CD14-positive monocyte (primary cell): ENCODE data around the gene ATG101. TPM values are rescaled to one million over a fixed set of nuclear protein-coding genes. Genes with fewer than 3 reads are reported as not detected.

ENCODE experiments used
- DNase-seq, 3 donors: peaks; one replicate each; pipeline ENCODE4 v3.0.0-alpha.2; 2011 to 2022
- H2AFZ ChIP-seq: 2 replicates; pipeline ENCODE4 v1.6.0; 2012; ENCODE audit warnings: mild to moderate bottlenecking, low read depth, low read length, inconsistent platforms; ENCODE audit not compliant: insufficient read depth, poor library complexity, severe bottlenecking
- H3K27ac ChIP-seq, 2 donors: 1 replicate in 1 of 2; 2 replicates in 1 of 2; pipeline ENCODE4 v1.5.1; 2012 to 2013; ENCODE audit warnings: low read length in 2 of 2, control low read depth in 1 of 2, inconsistent platforms in 1 of 2, low read depth in 1 of 2, mild to moderate bottlenecking in 1 of 2
- H3K27me3 ChIP-seq, 2 donors: one replicate each; pipeline versions ENCODE4 v1.6.0 to v1.6.1; 2011 to 2013; ENCODE audit warnings: low read length in 2 of 2; ENCODE audit not compliant: control insufficient read depth in 2 of 2, insufficient read depth in 2 of 2
- H3K36me3 ChIP-seq, 2 donors: replicated peaks in 1 of 2; 1 replicate in 1 of 2; 2 replicates in 1 of 2; pipeline versions ENCODE4 v1.5.1 to v1.6.1; 2012 to 2013; ENCODE audit warnings: low read length in 2 of 2, control low read depth in 1 of 2, inconsistent platforms in 1 of 2, mild to moderate bottlenecking in 1 of 2; ENCODE audit not compliant: insufficient read depth in 2 of 2, control insufficient read depth in 1 of 2
- H3K4me1 ChIP-seq, 2 donors: 1 replicate in 1 of 2; 2 replicates in 1 of 2; pipeline versions ENCODE4 v1.5.1 to v1.6.1; 2012 to 2013; ENCODE audit warnings: low read length in 2 of 2, control low read depth in 1 of 2, inconsistent platforms in 1 of 2, mild to moderate bottlenecking in 1 of 2, moderate library complexity in 1 of 2; ENCODE audit not compliant: insufficient read depth in 2 of 2, control insufficient read depth in 1 of 2
- H3K4me2 ChIP-seq: replicated peaks from 2 replicates; pipeline ENCODE3; 2012; ENCODE audit warnings: low read length, moderate library complexity, mild to moderate bottlenecking; ENCODE audit not compliant: poor library complexity, severe bottlenecking; ENCODE audit errors: extremely low read depth
- H3K4me3 ChIP-seq, 3 experiments: fragments of 200-600 bp in 1 of 3; sonication (generic) in 1 of 3; replicated peaks in 1 of 3; 1 replicate in 2 of 3; 2 replicates in 1 of 3; pipeline ENCODE4 v1.5.1; 2011 to 2013; ENCODE audit warnings: low read length in 3 of 3, mild to moderate bottlenecking in 3 of 3, control low read depth in 2 of 3, low read depth in 2 of 3, inconsistent platforms in 1 of 3, moderate library complexity in 1 of 3
- H3K79me2 ChIP-seq: 2 replicates; pipeline ENCODE4 v1.6.0; 2012; ENCODE audit warnings: mild to moderate bottlenecking, control low read depth, inconsistent platforms, low read length, moderate library complexity; ENCODE audit not compliant: insufficient read depth
- H3K9ac ChIP-seq: 2 replicates; pipeline ENCODE4 v1.6.0; 2017; ENCODE audit warnings: low read length, mild to moderate bottlenecking; ENCODE audit not compliant: insufficient read depth, poor library complexity, severe bottlenecking
- H3K9me3 ChIP-seq, 2 donors: replicated peaks in 1 of 2; 1 replicate in 1 of 2; 2 replicates in 1 of 2; pipeline versions ENCODE4 v1.5.1 to v1.6.1; 2012 to 2013; ENCODE audit warnings: low read length in 2 of 2, control low read depth in 1 of 2; ENCODE audit not compliant: control insufficient read depth in 1 of 2, insufficient read depth in 1 of 2
- H4K20me1 ChIP-seq: 2 replicates; pipeline ENCODE4 v1.6.0; 2012; ENCODE audit warnings: mild to moderate bottlenecking, low read length, control low read depth, moderate library complexity; ENCODE audit not compliant: insufficient read depth
- H3K27ac Mint-ChIP-seq, 7 donors: one replicate each; pipeline ENCODE4 v1.8.0; 2020; ENCODE audit warnings: mild to moderate bottlenecking in 7 of 7, mixed read lengths in 7 of 7, moderate library complexity in 6 of 7, inconsistent platforms in 2 of 7
- H3K27me3 Mint-ChIP-seq, 3 donors: one replicate each; pipeline ENCODE4 v1.8.0; 2021 to 2022; ENCODE audit warnings: low read depth in 3 of 3, mild to moderate bottlenecking in 3 of 3, mixed read lengths in 3 of 3, moderate library complexity in 3 of 3, inconsistent platforms in 1 of 3
- H3K36me3 Mint-ChIP-seq, 2 donors: one replicate each; pipeline ENCODE4 v1.8.0; 2020; ENCODE audit warnings: mixed read lengths in 2 of 2, inconsistent platforms in 1 of 2, mild to moderate bottlenecking in 1 of 2
- H3K4me1 Mint-ChIP-seq: one replicate; pipeline ENCODE4 v1.8.0; 2020; ENCODE audit warnings: mild to moderate bottlenecking, mixed read lengths
- H3K4me3 Mint-ChIP-seq, 2 donors: one replicate each; pipeline ENCODE4 v1.8.0; 2020; ENCODE audit warnings: mild to moderate bottlenecking in 2 of 2, mixed read lengths in 2 of 2, moderate library complexity in 1 of 2
- H3K9me3 Mint-ChIP-seq, 7 donors: one replicate each; pipeline ENCODE4 v1.8.0; 2020 to 2022; ENCODE audit warnings: mixed read lengths in 7 of 7, mild to moderate bottlenecking in 6 of 7, moderate library complexity in 6 of 7, inconsistent platforms in 2 of 7
- WGBS: methylation state at CpG from one replicate; pipeline ENCODE4 v1.1.5; 2013; ENCODE audit warnings: missing lambda C conversion rate; ENCODE audit not compliant: insufficient coverage; 5-methylcytosine and 5-hydroxymethylcytosine counted together
- intact Hi-C, 2 donors: fragments of 100-400 bp; cut with micrococcal nuclease; formaldehyde crosslinking; loops; one replicate each; pipeline versions ENCODE4 v1.15.0 to v1.15.1; 2023
- polyA plus RNA-seq, 3 donors: library from polyadenylated mRNA; depleted of rRNA in 1 of 3; unstranded in 2 of 3; stranded (reverse) in 1 of 3; fragments of 300-500 nt in 2 of 3; fragments of >200 nt in 1 of 3; fragmentation: Illumina TruSeq in 2 of 3; gene quantifications; 1 replicate in 2 of 3; 2 replicates in 1 of 3; pipeline ENCODE4 v1.2.3, GENCODE V29; 2012 to 2021
- TF ChIP-seq, protein P1 (sequence below): fragments of 200-600 bp; IDR thresholded peaks from one replicate; pipeline ENCODE4 v1.8.0; 2022; ENCODE audit warnings: antibody characterized with exemption, mild to moderate bottlenecking

The ATG101 gene
- polyA plus RNA-seq, 3 donors: 20.5 to 120 (median 26.4) TPM

DNA sequence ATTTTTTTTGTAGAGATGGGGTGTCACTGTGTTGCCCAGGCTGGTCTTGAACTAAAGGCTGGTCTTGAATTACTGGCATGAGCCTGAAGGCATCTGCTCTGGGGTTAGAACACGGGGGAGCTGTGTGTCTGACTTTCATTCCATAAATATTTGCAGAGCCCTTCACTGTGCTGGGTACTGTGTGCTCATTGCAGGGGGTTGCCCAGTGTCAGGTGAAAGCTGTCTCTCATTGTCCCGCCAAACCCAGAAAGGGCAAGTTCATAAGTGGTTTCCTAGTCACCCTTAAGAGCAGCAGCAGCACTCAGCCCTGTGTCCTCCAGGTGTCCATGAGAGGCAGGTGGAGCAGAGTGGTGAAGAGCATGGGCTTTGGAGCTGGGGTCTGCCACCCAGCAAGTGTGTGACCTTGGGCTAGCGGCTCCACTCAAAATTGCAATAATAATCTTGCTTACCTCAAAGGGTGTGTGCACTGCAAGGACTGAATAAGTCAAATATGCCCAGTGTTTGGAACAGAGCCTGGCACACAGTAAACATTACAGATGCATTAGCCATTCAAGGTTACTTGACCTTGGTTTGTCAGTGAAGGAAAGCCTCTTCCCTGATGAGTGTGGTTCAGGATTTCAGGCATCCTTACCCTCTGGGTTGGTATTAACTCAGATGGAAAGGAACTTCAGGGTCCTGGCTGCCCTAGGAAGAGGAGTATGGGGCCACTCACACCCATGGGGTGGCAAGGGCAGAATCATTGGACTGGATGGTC lies 5.4 kb downstream of the ATG101 start:
- Mint-ChIP-seq H3K36me3 (peaks cover 70 to 73% of the 10 kb centered on the region in 2 donors), H3K9me3 (no peaks in the 10 kb centered on the region), H3K27ac (peak overlapping the region in 2 of 7 donors; percentile 27 to 61), H3K4me1 (peaks cover 28% of the 10 kb centered on the region), H3K4me3 (no peak overlapping the region), H3K27me3 (no peaks in the 10 kb centered on the region)
- Histone ChIP-seq H2AFZ (no peak overlapping the region), H3K27ac (no peak overlapping the region), H3K4me3 (no peak overlapping the region), H3K9ac (no peak overlapping the region), H3K4me1 (peaks cover 14 to 15% of the 10 kb centered on the region in 2 donors), H3K9me3 (no peaks in the 10 kb centered on the region), H3K4me2 (no peak overlapping the region), H3K36me3 (peaks cover 64 to 77% of the 10 kb centered on the region in 2 donors), H4K20me1 (peaks cover 53% of the 10 kb centered on the region), H3K79me2 (peaks cover 43% of the 10 kb centered on the region), H3K27me3 (no peaks in the 10 kb centered on the region)
- no peak for DNase-seq
- TF ChIP-seq, protein P1, sequence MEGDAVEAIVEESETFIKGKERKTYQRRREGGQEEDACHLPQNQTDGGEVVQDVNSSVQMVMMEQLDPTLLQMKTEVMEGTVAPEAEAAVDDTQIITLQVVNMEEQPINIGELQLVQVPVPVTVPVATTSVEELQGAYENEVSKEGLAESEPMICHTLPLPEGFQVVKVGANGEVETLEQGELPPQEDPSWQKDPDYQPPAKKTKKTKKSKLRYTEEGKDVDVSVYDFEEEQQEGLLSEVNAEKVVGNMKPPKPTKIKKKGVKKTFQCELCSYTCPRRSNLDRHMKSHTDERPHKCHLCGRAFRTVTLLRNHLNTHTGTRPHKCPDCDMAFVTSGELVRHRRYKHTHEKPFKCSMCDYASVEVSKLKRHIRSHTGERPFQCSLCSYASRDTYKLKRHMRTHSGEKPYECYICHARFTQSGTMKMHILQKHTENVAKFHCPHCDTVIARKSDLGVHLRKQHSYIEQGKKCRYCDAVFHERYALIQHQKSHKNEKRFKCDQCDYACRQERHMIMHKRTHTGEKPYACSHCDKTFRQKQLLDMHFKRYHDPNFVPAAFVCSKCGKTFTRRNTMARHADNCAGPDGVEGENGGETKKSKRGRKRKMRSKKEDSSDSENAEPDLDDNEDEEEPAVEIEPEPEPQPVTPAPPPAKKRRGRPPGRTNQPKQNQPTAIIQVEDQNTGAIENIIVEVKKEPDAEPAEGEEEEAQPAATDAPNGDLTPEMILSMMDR: no peak
- 96% methylated on average over 3 of the region's 3 CpGs for WGBS
- intact Hi-C loops: no loop called here

DNA sequence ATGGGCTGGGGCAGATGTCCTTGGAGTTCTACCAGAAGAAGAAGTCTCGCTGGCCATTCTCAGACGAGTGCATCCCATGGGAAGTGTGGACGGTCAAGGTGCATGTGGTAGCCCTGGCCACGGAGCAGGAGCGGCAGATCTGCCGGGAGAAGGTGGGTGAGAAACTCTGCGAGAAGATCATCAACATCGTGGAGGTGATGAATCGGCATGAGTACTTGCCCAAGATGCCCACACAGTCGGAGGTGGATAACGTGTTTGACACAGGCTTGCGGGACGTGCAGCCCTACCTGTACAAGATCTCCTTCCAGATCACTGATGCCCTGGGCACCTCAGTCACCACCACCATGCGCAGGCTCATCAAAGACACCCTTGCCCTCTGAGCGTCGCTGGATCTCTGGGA lies 7.0 kb downstream of the ATG101 start:
- intact Hi-C loops: no loop called here
- H3K27me3 Mint-ChIP-seq: no peaks in the 10 kb centered on the region
- peaks cover 22% of the 10 kb centered on the region for H3K4me1 Mint-ChIP-seq
- Histone ChIP-seq H3K4me2 (no peak overlapping the region), H4K20me1 (peaks cover 53% of the 10 kb centered on the region), H3K36me3 (peaks cover 64 to 76% of the 10 kb centered on the region in 2 donors), H3K4me3 (no peak overlapping the region), H3K9ac (no peak overlapping the region), H3K9me3 (no peaks in the 10 kb centered on the region), H3K27ac (no peak overlapping the region), H3K27me3 (no peaks in the 10 kb centered on the region), H3K4me1 (peaks cover 7 to 11% of the 10 kb centered on the region in 2 donors), H3K79me2 (peaks cover 26% of the 10 kb centered on the region), H2AFZ (no peak overlapping the region)
- H3K36me3 Mint-ChIP-seq: peaks cover 70 to 73% of the 10 kb centered on the region in 2 donors
- WGBS: 98% methylated on average over 15 of the region's 16 CpGs
- no peak overlapping the region for H3K4me3 Mint-ChIP-seq
- peak overlapping the region in 1 of 7 donors; percentile 4 for H3K27ac Mint-ChIP-seq
- no peaks in the 10 kb centered on the region for H3K9me3 Mint-ChIP-seq
- TF ChIP-seq, protein P1: no peak
- DNase-seq: no peak
